HG03175 (cell line): ENCODE measurements around the gene OR51B4.
"Not testable (repeated sequence)": the region's sequence is repeated elsewhere in the genome, so short reads cannot be mapped to it uniquely, and the experiment has no call there.

Source experiments
- ATAC-seq: cut with Tn5 transposase; IDR thresholded peaks from one replicate; pipeline ENCODE4 v1.9.1; 2021; ENCODE audit warnings: mild to moderate bottlenecking, moderate library complexity; ENCODE audit not compliant: unreplicated experiment

The OR51B4 gene

DNA sequence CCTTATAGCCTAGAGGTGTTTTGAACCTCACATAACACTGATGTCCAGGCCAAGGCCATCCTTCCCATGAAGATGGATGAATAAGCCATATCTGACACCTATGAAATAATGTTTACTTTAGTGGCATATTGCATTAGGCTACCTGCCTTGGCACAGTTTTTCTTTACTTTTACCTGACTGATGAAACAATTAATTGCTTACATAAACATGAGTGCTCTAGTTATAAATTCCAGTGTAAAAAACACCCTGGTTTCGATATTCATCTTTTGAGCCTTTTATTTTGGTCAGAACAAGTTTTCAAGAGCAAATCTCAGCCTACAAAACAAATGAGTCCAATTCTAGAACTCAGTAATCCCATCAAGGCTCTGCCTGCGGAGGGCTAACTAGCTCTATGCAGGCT lies 25.0 kb downstream of the OR51B4 start:
- ATAC-seq: no peak

DNA sequence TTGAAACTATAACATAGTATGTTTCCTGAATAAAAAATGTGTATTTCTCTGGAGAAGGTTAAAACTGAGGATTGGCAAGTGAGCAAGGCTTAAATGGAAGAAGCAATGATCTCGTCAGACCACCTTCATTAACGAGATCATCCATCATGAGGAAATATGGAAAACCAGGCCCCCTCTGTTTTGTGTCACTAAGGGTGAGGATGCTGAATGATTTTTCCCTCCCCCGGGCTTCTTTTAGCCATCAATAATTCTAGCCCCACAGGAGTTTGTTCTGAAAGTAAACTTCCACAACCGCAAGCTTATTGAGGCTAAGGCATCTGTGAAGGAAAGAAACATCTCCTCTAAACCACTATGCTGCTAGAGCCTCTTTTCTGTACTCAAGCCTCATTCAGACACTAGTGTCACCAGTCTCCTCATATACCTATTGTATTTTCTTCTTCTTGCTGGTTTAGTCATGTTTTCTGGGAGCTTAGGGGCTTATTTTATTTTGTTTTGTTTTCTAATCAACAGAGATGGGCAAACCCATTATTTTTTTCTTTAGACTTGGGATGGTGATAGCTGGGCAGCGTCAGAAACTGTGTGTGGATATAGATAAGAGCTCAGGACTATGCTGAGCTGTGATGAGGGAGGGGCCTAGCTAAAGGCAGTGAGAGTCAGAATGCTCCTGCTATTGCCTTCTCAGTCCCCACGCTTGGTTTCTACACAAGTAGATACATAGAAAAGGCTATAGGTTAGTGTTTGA lies 26.2 kb downstream of the OR51B4 start:
- ATAC-seq: no peak

DNA sequence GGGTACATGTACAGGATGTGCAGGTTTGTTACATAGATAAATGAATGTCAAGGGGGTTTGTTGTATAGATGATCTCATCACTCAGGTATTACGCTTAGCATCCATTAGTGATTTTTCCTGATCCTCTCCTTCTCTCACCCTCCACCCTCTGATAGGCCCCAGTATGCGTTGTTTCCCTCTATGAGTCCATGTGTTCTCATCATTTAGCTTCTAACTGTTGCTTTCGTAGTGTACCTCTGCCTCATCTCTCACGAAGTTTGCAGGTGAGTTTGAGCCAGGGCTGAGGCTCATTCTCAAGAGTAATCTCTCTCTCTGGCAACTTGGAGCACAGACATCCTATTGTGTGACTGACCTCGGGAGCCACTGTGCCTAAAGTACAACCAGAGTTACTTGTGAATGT lies 27.4 kb downstream of the OR51B4 start:
- ATAC-seq: no peak

DNA sequence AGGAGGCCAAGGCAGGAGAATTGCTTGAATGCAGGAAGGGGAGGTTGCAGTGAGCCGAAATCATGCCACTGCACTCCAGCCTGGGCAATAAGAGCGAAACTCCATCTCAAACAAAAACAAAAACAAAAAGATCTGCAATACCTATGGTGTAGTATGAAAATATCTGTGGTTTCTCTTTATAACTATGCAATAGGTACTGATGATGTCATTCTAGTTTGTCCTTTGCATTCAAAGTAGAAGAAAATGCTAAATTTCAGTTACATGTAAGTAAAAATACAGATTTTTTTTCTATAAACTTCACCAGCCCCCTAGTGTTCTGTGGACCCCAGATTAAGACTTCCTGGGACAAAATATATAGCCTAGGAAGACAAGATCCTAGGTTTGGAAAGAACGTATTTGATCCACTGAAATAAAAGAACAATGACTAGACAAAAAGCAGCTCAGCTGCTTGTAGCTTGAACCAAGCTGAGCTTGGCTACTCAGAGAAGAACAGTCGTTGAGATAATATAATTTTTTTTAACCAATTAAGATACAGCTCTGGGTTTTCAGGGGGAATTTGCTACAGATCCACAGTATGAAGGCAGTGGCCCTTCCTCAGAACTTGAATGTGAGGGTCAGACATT lies 29.2 kb downstream of the OR51B4 start:
- no peak for ATAC-seq

DNA sequence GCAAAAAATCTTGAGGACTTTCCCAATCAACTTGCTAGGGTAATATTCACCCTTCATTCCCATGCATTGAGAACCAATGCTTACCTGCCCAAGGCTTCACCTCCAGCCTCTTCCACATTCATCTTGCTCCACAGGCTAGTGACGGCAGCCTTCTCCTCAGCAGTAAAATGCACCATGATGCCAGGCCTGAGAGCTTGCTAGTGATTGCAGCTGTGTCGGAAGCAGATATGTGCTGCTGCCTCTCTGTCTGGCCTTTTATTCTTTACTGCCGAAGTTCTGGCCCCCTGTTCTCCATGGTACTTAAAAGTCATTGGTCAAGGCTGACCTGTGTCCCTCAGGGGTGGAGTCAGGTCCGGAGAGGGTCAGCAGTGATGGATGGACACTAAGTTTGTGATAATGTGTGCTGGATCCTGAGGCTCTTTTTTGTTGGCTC lies 32.0 kb downstream of the OR51B4 start, which contains the start of gene HBE1:
TSS of gene HBE1 (minus strand) at position 231 of the 433 bp plus-strand sequence. CDS start at position 176, 55 bp downstream.
- ATAC-seq: no peak

DNA sequence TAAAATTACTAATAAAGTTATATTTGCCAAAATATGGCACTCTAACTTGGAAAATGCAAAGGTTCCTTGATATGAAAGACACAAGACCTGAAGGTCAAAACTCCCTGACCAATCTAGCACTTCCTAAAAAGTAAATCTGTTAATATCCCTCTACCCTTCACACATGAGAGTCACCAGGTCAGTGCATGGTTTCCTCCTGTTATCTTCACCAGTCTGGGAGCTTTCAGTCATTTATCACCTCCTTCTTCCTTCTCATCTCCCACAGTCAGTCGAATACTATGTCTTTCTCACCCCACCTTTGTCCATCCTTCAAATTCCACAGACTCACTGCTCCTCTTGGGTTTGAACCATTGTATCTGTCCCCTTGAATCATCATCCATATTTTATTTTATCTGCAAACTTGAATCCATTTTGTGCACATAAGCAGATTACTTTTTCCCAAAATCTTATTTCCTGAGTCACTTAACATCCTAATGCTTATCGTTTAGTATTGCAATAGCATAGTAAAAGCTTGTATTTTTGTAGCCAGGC lies 34.6 kb downstream of the OR51B4 start:
- ATAC-seq: no peak

DNA sequence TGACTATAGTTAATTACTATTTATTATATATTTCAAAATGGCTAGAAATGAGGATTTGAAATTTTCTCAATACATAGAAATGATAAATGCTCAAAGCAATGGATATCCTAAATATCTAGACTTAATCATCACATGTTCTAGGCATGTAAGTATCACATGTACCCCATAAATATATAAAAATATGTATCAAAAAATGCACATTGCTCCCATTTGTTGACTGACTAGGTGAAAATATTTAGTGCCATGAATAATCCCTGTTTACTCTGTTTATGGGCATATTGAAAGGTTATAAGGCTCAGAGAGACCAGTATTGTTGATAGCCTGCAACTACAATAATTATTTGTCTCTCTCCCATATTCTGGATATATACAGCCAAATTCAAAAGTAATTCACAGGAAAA lies 35.1 kb downstream of the OR51B4 start:
- ATAC-seq: no peak

DNA sequence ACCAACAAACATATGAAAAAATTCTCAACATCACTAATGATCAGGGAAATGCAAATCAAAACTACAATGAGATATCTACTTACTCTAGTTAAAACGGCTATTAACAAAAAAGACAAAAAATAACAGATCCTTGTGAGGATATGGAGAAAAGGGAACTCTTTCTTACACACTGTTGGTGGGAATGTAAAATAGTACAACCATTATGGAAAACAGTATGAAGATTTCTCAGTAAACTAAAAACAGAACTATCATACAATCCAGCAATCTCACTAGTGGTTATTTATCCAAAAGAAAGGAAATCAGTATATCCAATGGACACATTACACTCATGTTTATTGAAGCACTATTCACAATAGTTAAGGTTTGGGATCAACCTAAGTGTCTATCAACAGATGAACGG lies 35.9 kb downstream of the OR51B4 start:
- no peak for ATAC-seq

DNA sequence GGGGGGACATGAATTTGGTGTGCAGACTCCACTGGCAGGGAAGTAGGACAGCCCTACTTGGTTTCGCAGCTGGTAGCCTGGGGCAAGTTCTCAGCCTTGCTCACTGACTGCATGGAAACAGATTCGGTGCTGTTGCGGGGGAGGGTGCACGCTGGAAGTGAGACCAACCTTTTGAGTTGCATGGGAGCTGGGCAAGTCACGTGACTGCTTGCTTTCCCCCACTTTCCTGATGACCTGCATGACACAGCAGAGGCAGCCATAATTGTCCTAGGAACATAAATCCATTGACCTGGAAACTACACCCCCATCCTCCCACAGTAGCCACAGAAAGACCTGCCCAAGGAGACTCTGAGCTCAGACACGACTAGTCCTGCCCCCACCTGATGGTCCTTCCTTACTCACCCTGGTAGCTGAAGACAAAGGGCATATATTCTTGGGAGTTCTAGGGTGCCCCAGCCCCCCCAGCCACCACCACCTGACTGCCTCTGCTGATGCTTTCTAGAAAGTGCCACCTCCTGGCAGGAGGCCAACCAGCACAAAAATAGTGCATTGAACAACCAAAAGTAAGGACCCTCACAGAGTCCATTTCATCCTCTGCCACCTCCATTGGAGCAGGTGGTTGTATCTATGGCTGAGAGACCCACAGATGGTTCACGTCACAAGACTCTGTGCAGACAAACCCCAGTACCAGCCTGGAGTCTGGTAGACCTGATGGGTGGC lies 43.0 kb downstream of the OR51B4 start:
- no peak for ATAC-seq

DNA sequence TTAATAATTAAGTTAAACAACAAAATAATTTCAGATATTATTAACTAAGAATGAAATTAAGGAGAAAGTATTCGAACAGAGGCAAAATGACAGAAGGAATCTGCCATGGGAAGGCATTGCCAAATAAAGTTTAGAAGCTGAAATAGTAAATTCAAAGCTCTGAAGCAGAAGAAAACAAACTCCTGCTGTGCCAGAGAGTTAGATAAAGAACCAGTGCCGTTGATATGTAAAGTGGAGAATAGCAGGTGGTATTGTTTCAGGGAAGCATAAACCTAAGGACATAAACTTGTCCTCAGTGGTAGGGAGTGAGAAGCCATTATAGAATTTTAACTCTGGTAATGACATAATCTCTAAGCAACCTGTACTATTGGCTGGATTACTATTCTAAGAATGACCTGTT lies 44.5 kb downstream of the OR51B4 start:
- ATAC-seq: no peak

DNA sequence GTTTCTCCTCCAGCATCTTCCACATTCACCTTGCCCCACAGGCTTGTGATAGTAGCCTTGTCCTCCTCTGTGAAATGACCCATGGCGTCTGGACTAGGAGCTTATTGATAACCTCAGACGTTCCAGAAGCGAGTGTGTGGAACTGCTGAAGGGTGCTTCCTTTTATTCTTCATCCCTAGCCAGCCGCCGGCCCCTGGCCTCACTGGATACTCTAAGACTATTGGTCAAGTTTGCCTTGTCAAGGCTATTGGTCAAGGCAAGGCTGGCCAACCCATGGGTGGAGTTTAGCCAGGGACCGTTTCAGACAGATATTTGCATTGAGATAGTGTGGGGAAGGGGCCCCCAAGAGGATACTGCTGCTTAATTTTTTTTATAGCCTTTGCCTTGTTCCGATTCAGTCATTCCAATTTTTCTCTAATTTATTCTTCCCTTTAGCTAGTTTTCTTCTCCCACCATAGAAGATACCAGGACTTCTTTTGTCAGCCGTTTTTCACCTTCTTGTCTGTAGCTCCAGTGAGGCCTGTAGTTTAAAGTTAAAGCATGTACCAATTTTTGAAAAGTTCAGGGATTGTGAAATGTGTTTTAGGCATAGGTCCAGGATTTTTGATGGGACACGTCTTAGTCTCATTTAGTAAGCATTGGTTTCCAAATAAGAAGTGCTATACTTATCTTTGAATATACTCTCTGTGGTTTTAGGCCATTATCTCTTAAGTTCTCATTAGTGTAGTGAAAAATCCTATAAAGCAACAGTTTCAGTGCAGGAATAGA lies 46.9 kb downstream of the OR51B4 start, which contains the start of gene HBG2:
TSS of gene HBG2 (minus strand) at position 136 of the 768 bp plus-strand sequence. CDS start at position 83, 53 bp downstream.
- ATAC-seq: not testable (repeated sequence)

DNA sequence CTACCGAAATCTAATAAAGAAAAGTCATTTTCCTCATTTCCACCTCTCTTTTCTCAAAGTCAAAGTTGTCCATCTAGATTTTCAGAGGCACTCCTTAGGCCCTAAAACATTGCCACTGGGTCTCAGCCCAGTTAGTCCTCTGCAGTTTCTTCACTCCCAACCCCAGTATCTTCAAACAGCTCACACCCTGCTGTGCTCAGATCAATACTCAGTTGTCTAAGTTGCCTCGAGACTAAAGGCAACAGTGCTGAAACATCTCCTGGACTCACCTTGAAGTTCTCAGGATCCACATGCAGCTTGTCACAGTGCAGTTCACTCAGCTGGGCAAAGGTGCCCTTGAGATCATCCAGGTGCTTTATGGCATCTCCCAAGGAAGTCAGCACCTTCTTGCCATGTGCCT lies 47.7 kb downstream of the OR51B4 start:
- not testable (repeated sequence) for ATAC-seq

DNA sequence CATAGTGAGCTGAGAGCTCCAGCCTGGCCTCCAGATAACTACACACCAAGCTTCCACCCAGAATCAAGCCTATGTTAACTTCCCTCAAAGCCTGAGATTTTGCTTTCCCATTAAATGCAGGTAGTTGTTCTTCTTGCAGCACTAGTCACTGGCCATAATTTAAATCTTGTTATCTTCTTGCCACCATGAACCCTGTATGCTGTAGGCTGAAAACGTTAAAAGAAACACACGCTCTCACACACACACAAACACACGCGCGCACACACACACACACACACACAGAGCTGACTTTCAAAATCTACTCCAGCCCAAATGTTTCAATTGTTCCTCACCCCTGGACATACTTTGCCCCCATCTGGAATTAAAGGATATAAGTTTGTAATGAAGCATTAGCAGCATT lies 48.3 kb downstream of the OR51B4 start:
- ATAC-seq: not testable (repeated sequence)

DNA sequence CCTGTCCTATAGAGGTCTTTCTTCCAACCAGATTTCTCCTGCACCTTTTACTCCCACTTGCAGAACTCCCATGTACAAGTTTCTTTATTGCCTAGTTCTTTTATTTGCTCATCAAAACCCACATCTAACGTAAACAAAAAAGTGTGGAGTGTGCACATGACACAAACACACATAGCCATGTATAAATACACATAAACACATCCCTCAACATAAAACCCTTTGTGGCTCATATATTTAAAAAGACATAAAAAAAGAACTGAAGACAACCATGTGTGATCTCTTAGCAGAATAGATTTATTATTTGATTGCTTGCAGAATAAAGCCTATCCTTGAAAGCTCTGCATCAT lies 48.9 kb downstream of the OR51B4 start:
- ATAC-seq: no peak

DNA sequence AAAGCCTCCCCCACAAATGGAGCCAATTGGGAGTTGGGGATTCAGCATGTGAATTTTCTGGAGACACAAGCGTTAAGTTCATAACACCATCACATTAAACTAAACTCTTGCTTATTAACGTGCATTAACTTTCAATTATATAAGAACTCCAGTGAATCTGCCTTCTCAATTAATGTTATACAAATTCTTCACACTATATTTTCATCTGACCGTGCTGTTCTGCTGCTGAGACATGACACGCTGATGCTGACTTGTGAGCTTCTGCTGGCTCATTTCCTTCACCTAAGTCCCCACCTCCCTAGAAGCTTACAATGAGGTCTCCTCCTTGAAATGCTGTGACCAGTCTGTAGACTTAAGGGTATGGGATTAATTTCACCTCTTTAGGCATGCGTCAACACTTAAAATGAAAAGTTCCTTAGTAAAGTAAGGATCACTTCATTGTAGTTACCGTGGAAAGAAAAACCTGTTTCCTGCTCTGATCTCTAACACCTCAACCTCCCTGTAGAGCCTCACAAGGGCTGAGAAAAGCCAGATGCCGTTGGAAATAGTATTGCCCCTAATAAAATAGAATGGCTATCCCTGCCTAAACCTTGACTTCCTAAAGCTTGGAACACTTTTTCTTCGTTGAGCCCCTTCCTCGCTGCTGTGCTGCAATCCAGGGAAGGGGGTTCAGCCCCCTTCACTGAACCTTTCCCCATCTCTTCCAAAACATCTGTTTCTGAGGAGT lies 49.4 kb downstream of the OR51B4 start:
- no peak for ATAC-seq

DNA sequence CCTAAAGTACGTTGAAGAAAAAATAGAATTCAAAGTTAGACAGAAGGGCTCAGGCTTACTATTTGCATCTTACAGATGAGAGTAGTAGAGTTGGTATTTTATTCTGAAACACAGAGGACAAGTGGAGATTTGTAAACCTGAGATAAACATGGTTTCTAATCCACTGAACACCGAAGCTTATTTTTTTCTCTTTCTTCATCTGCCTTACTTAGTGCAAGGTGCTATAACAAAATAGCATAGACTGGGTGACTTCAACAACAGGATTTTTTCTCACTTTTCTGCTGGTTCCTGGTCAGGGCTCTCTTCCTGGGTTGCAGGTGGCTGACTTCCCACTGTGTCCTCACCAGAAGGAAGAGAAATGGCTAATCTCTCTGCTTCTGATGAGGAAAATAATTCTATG lies 50.0 kb downstream of the OR51B4 start:
- ATAC-seq: no peak
